ENCODE data around the gene CDC16. TPM values are rescaled to one million over a fixed set of nuclear protein-coding genes. Genes with fewer than 3 reads are reported as not detected.
A peak's percentile ranks its signal among the peaks of the same experiment; 100 is the strongest.

Gene CDC16
- total and polyA plus RNA-seq, 7 experiments from 2014 or later, result 20.1 to 108 (median 78.3) TPM

DNA sequence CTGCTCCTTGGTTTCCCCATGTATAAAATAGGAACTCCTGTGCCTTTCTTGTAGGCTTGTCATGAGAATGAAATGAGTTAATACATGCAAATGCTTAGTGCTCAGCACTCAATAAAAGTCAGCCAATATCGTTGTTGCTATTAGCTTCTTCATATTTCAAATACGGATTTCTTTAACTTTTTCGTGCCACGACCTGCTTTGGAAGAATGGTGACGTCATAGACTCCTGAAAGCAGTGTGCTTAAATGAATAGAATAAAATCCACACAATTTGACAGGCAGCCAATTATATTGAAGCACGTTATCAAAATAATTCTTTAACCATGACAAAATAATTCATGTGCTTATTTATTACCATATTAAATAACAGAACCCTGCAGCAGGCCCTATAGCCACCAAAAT, 26.6 kb upstream of the CDC16 start:
- peaks cover 17 to 60% (median 32%) of the 10 kb centered on the region in 7 donors for H3K4me1 Mint-ChIP-seq
- ATAC-seq (no peak), DNase-seq (no peak)
- CTCF ChIA-PET, result no interaction called here
- H3K27ac Mint-ChIP-seq, result no peak overlapping the region
- peaks cover 0 to 21% (median 0%) of the 10 kb centered on the region in 5 donors for H3K27me3 Mint-ChIP-seq
- intact Hi-C loops (cut with micrococcal nuclease), result no loop called here
- H3K4me3 Mint-ChIP-seq, result no peak overlapping the region
- H3K27me3 ChIP-seq (ENCODE audit: control insufficient read depth in 2 of 2, insufficient read depth in 2 of 2, low read length in 2 of 2), result no peaks in the 10 kb centered on the region
- H3K4me1 ChIP-seq (ENCODE audit: control insufficient read depth in 2 of 2, insufficient read depth in 2 of 2, low read length in 2 of 2), result peaks cover 0 to 9% of the 10 kb centered on the region in 2 donors
- peaks cover 0 to 13% (median 0%) of the 10 kb centered on the region in 11 donors for H3K9me3 Mint-ChIP-seq
- no peaks in the 10 kb centered on the region for H3K36me3 ChIP-seq (ENCODE audit: control insufficient read depth in 2 of 3, insufficient read depth in 3 of 3, low read length in 3 of 3)
- no peak overlapping the region for H3K4me3 ChIP-seq (ENCODE audit: low read length)
- H3K36me3 Mint-ChIP-seq, result peaks cover 0 to 4% (median 0%) of the 10 kb centered on the region in 5 donors
- H3K9me3 ChIP-seq (ENCODE audit: control insufficient read depth in 2 of 3, low read length in 3 of 3), result no peaks in the 10 kb centered on the region
- POLR2A ChIA-PET, result interaction anchor here (1.5 kb wide), 1 partner anchor 50 kb away, joined by 6 read pairs; no protein-coding TSS in a partner anchor
- no peak overlapping the region for H3K27ac ChIP-seq (ENCODE audit: low read depth, low read length)

DNA sequence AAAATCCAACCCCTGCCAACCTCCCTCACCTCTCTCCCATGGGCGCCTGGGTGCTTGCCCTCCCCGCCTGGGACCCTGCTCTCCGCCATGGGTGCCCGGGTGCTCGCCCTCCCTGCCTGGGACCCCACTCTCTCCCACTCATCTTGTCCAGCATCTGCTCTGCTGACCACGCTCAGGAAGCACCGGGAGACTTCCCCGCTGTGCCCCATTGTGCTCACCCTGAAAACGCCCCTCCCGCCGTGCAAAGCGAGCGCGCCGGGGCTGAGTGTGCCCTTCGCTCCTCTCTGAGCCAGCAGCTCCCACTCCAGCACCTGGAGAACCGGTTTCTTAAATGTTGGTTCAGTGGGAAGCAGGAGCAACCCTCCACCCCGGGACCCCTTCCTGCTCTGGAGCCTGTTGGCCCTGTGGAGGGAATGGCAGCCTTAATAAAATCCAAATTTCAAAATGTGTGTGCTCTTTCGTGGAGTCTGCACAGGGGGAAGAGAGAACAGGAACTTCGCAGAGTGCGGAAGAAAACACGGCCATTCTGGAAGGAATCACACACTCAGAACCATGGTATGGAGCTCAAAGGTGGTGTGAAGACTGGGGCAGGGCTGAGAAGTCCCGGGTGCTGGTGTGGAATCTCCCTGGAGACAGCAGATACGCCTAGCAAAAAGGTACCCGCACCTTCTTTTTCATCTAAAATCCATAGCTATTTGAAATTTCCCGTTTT, 23.1 kb upstream of the CDC16 start:
- no peaks in the 10 kb centered on the region for H3K9me3 ChIP-seq (ENCODE audit: control insufficient read depth in 2 of 3, low read length in 3 of 3)
- no peaks in the 10 kb centered on the region for H3K27me3 ChIP-seq (ENCODE audit: control insufficient read depth in 2 of 2, insufficient read depth in 2 of 2, low read length in 2 of 2)
- peak overlapping the region in 5 of 9 donors; percentile 18 to 56 (median 40) for H3K27ac Mint-ChIP-seq
- CTCF ChIA-PET, result interaction anchor here (1.4 kb wide), 1 partner anchor 101 kb away, joined by 5 read pairs; no protein-coding TSS in a partner anchor
- no peaks in the 10 kb centered on the region for H3K36me3 Mint-ChIP-seq
- intact Hi-C loops (cut with micrococcal nuclease), result no loop called here
- peaks cover 3 to 45% (median 22%) of the 10 kb centered on the region in 7 donors for H3K4me1 Mint-ChIP-seq
- H3K9me3 Mint-ChIP-seq, result peaks cover 0 to 5% (median 0%) of the 10 kb centered on the region in 11 donors
- H3K4me3 ChIP-seq (ENCODE audit: low read length), result no peak overlapping the region
- H3K27ac ChIP-seq (ENCODE audit: low read depth, low read length), result no peak overlapping the region
- ATAC-seq, result no peak
- H3K4me1 ChIP-seq (ENCODE audit: control insufficient read depth in 2 of 2, insufficient read depth in 2 of 2, low read length in 2 of 2), result no peaks in the 10 kb centered on the region
- DNase-seq, result no peak
- peaks cover 0 to 40% (median 0%) of the 10 kb centered on the region in 5 donors for H3K27me3 Mint-ChIP-seq
- POLR2A ChIA-PET, result no interaction called here
- H3K36me3 ChIP-seq (ENCODE audit: control insufficient read depth in 2 of 3, insufficient read depth in 3 of 3, low read length in 3 of 3), result no peaks in the 10 kb centered on the region
- H3K4me3 Mint-ChIP-seq, result peak overlapping the region in 4 of 10 donors; percentile 2 to 56 (median 18)

DNA sequence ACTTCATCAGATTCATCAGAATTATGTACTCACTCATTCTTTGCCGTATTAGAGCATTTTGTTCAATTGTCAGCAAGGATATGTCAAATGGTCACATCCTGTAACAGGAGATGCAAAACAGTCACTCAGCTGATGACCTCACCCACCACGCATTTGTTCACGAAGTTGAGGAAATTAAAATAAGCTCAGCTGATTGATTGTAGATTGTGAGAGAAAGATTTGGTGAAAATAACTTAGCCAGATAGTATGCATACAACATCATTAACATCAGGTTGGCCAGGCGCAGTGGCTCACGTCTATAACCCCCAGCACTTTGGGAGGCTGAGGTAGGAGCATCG, 22.6 kb upstream of the CDC16 start:
- Histone ChIP-seq H3K27ac (ENCODE audit: low read depth, low read length) (no peak overlapping the region), H3K4me1 (ENCODE audit: control insufficient read depth in 2 of 2, insufficient read depth in 2 of 2, low read length in 2 of 2) (no peaks in the 10 kb centered on the region), H3K27me3 (ENCODE audit: control insufficient read depth in 2 of 2, insufficient read depth in 2 of 2, low read length in 2 of 2) (no peaks in the 10 kb centered on the region), H3K9me3 (ENCODE audit: control insufficient read depth in 2 of 3, low read length in 3 of 3) (no peaks in the 10 kb centered on the region), H3K4me3 (ENCODE audit: low read length) (no peak overlapping the region), H3K36me3 (ENCODE audit: control insufficient read depth in 2 of 3, insufficient read depth in 3 of 3, low read length in 3 of 3) (no peaks in the 10 kb centered on the region)
- peaks cover 0 to 44% (median 0%) of the 10 kb centered on the region in 5 donors for H3K27me3 Mint-ChIP-seq
- H3K9me3 Mint-ChIP-seq, result peaks cover 0 to 5% (median 0%) of the 10 kb centered on the region in 11 donors
- DNase-seq, result no peak
- intact Hi-C loops (cut with micrococcal nuclease), result no loop called here
- ATAC-seq, result no peak
- peak overlapping the region in 6 of 9 donors; percentile 18 to 62 (median 48) for H3K27ac Mint-ChIP-seq
- no peaks in the 10 kb centered on the region for H3K36me3 Mint-ChIP-seq
- ChIA-PET POLR2A (interaction anchor here (1.0 to 2.4 kb wide), 3 partner anchors 16 to 72 kb away, joined by 3 to 7 read pairs (median 4); no protein-coding TSS in a partner anchor), CTCF (interaction anchor here (1.4 kb wide), 1 partner anchor 101 kb away, joined by 5 read pairs; no protein-coding TSS in a partner anchor)
- peaks cover 3 to 45% (median 23%) of the 10 kb centered on the region in 7 donors for H3K4me1 Mint-ChIP-seq
- peak overlapping the region in 3 of 10 donors; percentile 2 to 23 (median 14) for H3K4me3 Mint-ChIP-seq

DNA sequence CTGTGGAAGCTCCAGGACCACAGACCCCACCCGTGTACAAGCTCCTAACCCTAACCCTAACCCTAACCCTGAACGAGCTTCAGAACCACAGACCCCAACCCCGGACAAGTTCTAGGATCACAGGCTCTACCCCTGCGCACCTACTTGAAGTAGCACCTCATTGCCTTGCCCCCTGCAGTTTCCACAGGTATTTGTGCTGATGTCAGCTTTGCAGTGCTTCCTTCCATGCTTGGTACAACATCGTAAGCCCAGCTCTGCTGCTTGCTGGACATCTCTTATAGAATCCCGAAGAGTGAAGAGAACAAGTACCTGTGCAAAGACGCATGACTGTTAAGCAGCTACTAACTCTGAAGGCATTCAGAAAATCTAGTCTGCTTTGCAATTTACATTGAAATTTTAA, 20.7 kb upstream of the CDC16 start:
- peaks cover 0 to 61% (median 0%) of the 10 kb centered on the region in 5 donors for H3K27me3 Mint-ChIP-seq
- Histone ChIP-seq H3K27ac (ENCODE audit: low read depth, low read length) (no peak overlapping the region), H3K36me3 (ENCODE audit: control insufficient read depth in 2 of 3, insufficient read depth in 3 of 3, low read length in 3 of 3) (no peaks in the 10 kb centered on the region), H3K9me3 (ENCODE audit: control insufficient read depth in 2 of 3, low read length in 3 of 3) (no peaks in the 10 kb centered on the region), H3K4me3 (ENCODE audit: low read length) (no peak overlapping the region), H3K27me3 (ENCODE audit: control insufficient read depth in 2 of 2, insufficient read depth in 2 of 2, low read length in 2 of 2) (no peaks in the 10 kb centered on the region), H3K4me1 (ENCODE audit: control insufficient read depth in 2 of 2, insufficient read depth in 2 of 2, low read length in 2 of 2) (peaks cover 0 to 1% of the 10 kb centered on the region in 2 donors)
- ChIA-PET CTCF (no interaction called here), POLR2A (interaction anchor here (1.0 to 2.7 kb wide), 6 partner anchors 9 to 73 kb away, joined by 3 to 12 read pairs (median 4); no protein-coding TSS in a partner anchor)
- H3K4me3 Mint-ChIP-seq, result no peak overlapping the region
- DNase-seq (no peak), ATAC-seq (no peak)
- H3K27ac Mint-ChIP-seq, result peak overlapping the region in 4 of 9 donors; percentile 22 to 67 (median 38)
- intact Hi-C loops (cut with micrococcal nuclease), result no loop called here
- no peaks in the 10 kb centered on the region for H3K9me3 Mint-ChIP-seq
- no peaks in the 10 kb centered on the region for H3K36me3 Mint-ChIP-seq
- peaks cover 3 to 53% (median 42%) of the 10 kb centered on the region in 7 donors for H3K4me1 Mint-ChIP-seq

DNA sequence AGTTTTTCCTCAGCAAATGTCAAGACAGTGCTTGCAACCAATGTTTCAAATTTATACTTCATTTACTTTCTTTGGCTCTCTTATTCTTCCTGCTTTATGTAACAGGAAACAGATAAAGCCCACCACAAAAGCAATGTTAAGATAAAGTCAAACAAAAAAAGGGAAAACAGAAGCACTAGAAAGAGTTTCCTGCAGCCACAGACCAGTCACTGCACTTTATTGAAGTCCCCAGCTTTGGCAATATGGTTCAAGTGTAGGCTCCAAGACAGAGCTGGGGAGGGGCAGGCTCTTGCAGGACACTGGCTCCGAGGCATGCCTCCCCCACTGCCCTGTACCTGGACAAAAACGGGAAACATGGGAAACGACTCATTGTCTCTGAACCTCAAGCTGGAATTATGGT, 15.3 kb upstream of the CDC16 start:
- Mint-ChIP-seq H3K4me3 (peak overlapping the region in 9 of 10 donors; percentile 54 to 88 (median 72)), H3K4me1 (peaks cover 21 to 80% (median 66%) of the 10 kb centered on the region in 7 donors), H3K36me3 (no peaks in the 10 kb centered on the region), H3K9me3 (peaks cover 0 to 2% (median 0%) of the 10 kb centered on the region in 11 donors), H3K27me3 (peaks cover 0 to 48% (median 0%) of the 10 kb centered on the region in 5 donors), H3K27ac (peak overlapping the region in 8 of 9 donors; percentile 74 to 92 (median 85))
- DNase-seq (peak in 4 of 9 donors; percentile 21 to 34 (median 24)), ATAC-seq (no peak)
- H3K4me1 ChIP-seq (ENCODE audit: control insufficient read depth in 2 of 2, insufficient read depth in 2 of 2, low read length in 2 of 2), result peaks cover 4 to 43% of the 10 kb centered on the region in 2 donors
- peak overlapping the region; percentile 3 for H3K4me3 ChIP-seq (ENCODE audit: low read length)
- H3K36me3 ChIP-seq (ENCODE audit: control insufficient read depth in 2 of 3, insufficient read depth in 3 of 3, low read length in 3 of 3), result no peaks in the 10 kb centered on the region
- POLR2A ChIA-PET, result interaction anchor here (0.8 to 3.0 kb wide), 5 partner anchors 71 to 110 kb away, joined by 3 to 13 read pairs (median 5); no protein-coding TSS in a partner anchor
- no peaks in the 10 kb centered on the region for H3K27me3 ChIP-seq (ENCODE audit: control insufficient read depth in 2 of 2, insufficient read depth in 2 of 2, low read length in 2 of 2)
- CTCF ChIA-PET, result interaction anchor here (1.1 to 2.1 kb wide), 4 partner anchors 71 to 107 kb away, joined by 3 to 9 read pairs (median 6); no protein-coding TSS in a partner anchor
- no peaks in the 10 kb centered on the region for H3K9me3 ChIP-seq (ENCODE audit: control insufficient read depth in 2 of 3, low read length in 3 of 3)
- H3K27ac ChIP-seq (ENCODE audit: low read depth, low read length), result peak overlapping the region; percentile 47
- intact Hi-C loops (cut with micrococcal nuclease), result no loop called here

DNA sequence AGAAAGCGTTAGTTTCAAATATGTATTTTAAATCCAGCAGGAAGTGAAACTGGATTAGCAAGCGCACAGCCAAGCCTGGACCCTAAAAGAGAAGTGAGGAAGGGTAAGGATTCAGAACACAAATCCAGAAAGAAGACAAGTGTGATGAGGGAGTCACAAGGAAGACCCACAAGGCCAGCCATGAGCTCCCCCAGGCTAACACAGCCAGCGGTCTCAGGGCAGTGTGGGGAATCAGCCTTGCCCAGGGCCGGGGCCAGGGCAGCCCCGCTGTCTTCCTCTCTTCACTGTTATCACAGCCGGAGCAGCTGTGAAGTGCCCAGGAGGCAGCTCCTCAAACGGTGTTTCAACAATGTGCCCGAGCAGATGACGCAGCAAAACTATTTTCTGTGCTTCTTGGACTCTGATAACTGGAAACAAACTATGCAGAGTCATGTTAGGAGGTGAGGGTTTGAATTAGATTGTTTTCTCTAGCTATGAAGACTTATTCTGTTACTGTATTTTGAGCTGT, 12.2 kb upstream of the CDC16 start:
- Mint-ChIP-seq H3K27ac (peak overlapping the region; percentile 33 to 94 (median 77)), H3K4me3 (peak overlapping the region in 2 of 10 donors; percentile 32 to 47), H3K9me3 (peaks cover 0 to 4% (median 0%) of the 10 kb centered on the region in 11 donors), H3K27me3 (peaks cover 0 to 26% (median 0%) of the 10 kb centered on the region in 5 donors), H3K4me1 (peaks cover 49 to 91% (median 80%) of the 10 kb centered on the region in 7 donors), H3K36me3 (peaks cover 0 to 2% (median 0%) of the 10 kb centered on the region in 5 donors)
- Histone ChIP-seq H3K36me3 (ENCODE audit: control insufficient read depth in 2 of 3, insufficient read depth in 3 of 3, low read length in 3 of 3) (no peaks in the 10 kb centered on the region), H3K9me3 (ENCODE audit: control insufficient read depth in 2 of 3, low read length in 3 of 3) (no peaks in the 10 kb centered on the region), H3K27me3 (ENCODE audit: control insufficient read depth in 2 of 2, insufficient read depth in 2 of 2, low read length in 2 of 2) (no peaks in the 10 kb centered on the region), H3K4me1 (ENCODE audit: control insufficient read depth in 2 of 2, insufficient read depth in 2 of 2, low read length in 2 of 2) (peaks cover 20 to 67% of the 10 kb centered on the region in 2 donors), H3K27ac (ENCODE audit: low read depth, low read length) (no peak overlapping the region), H3K4me3 (ENCODE audit: low read length) (no peak overlapping the region)
- ATAC-seq (peak; percentile 46), DNase-seq (no peak)
- intact Hi-C loops (cut with micrococcal nuclease), result no loop called here
- POLR2A ChIA-PET, result interaction anchor here (0.8 to 3.9 kb wide), 11 partner anchors 9 to 113 kb away, joined by 3 to 29 read pairs (median 6); no protein-coding TSS in a partner anchor
- CTCF ChIA-PET, result interaction anchor here (0.8 to 1.9 kb wide), 7 partner anchors 55 to 112 kb away, joined by 3 to 6 read pairs (median 3); no protein-coding TSS in a partner anchor
